Retinal pigment epithelial cell (primary cell): ENCODE data around the gene DHRS11.

Experiments
- DNase-seq: peaks from one replicate; pipeline ENCODE4 v3.0.0-alpha.2; 2010; ENCODE audit warnings: low read depth
- H3K4me3 ChIP-seq: 2 replicates; pipeline ENCODE4 v1.5.1; 2011; ENCODE audit warnings: mild to moderate bottlenecking, low read length, control low read depth, moderate library complexity
- CTCF ChIP-seq: conservative IDR thresholded peaks from 2 replicates; pipeline ENCODE4 v1.5.1; 2011; ENCODE audit warnings: low read depth, low read length, control low read depth, inconsistent platforms

The DHRS11 gene

GRCh38 chr17:36641331-36641876, 49.7 kb downstream of the DHRS11 start:
- DNase-seq, result no peak
- no peak for TF ChIP-seq CTCF
- H3K4me3 ChIP-seq, result no peak overlapping the region

GRCh38 chr17:36641877-36642845, 50.5 kb downstream of the DHRS11 start:
- peak overlapping the region; percentile 25 for H3K4me3 ChIP-seq
- no peak for DNase-seq
- no peak for TF ChIP-seq CTCF

- TF ChIP-seq CTCF, result no peak
- no peak overlapping the region for H3K4me3 ChIP-seq
- DNase-seq, result no peak
These were observed 51.5 kb downstream of the DHRS11 start for GRCh38 chr17:36643086-36643685.

- no peak for DNase-seq
- H3K4me3 ChIP-seq, result no peak overlapping the region
- TF ChIP-seq CTCF, result no peak
These were observed 53.7 kb downstream of the DHRS11 start for GRCh38 chr17:36645422-36645821.

- DNase-seq, result no peak
- peak; percentile 35 for TF ChIP-seq CTCF
- no peak overlapping the region for H3K4me3 ChIP-seq
These were observed 56.0 kb downstream of the DHRS11 start for GRCh38 chr17:36647636-36648035.

GRCh38 chr17:36650096-36650775, 58.6 kb downstream of the DHRS11 start:
- no peak overlapping the region for H3K4me3 ChIP-seq
- no peak for DNase-seq
- TF ChIP-seq CTCF, result no peak
